Retinal pigment epithelial cell (primary cell): Measurements from ENCODE around the gene MCM8.

Experiments used
- DNase-seq: peaks from one replicate; pipeline ENCODE4 v3.0.0-alpha.2; 2010; ENCODE audit warnings: low read depth
- H3K4me3 ChIP-seq: 2 replicates; pipeline ENCODE4 v1.5.1; 2011; ENCODE audit warnings: mild to moderate bottlenecking, low read length, control low read depth, moderate library complexity
- TF ChIP-seq, protein P1 (sequence below): conservative IDR thresholded peaks from 2 replicates; pipeline ENCODE4 v1.5.1; 2011; ENCODE audit warnings: low read depth, low read length, control low read depth, inconsistent platforms

The MCM8 gene

DNA sequence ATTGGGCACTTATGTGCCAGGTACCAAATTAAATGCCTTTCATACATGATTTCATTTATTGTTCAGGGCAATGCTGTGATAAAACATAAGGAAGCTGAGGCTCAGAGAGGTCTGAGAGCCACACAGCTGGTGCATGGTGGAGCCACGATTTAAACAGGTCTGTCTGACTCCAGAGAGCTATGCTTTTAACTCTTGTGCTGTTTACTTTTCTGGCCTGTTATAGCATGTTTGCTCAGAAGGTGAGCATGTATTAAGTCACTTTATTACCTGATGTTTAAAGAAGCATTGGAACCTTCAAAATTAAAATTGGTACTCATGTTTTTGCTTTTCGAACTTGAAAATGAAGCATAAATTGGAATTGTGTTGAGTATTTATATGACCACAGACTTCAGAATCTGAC, 26.8 kb downstream of the MCM8 start:
- no peak for DNase-seq
- H3K4me3 ChIP-seq = no peak overlapping the region
- TF ChIP-seq, protein P1, sequence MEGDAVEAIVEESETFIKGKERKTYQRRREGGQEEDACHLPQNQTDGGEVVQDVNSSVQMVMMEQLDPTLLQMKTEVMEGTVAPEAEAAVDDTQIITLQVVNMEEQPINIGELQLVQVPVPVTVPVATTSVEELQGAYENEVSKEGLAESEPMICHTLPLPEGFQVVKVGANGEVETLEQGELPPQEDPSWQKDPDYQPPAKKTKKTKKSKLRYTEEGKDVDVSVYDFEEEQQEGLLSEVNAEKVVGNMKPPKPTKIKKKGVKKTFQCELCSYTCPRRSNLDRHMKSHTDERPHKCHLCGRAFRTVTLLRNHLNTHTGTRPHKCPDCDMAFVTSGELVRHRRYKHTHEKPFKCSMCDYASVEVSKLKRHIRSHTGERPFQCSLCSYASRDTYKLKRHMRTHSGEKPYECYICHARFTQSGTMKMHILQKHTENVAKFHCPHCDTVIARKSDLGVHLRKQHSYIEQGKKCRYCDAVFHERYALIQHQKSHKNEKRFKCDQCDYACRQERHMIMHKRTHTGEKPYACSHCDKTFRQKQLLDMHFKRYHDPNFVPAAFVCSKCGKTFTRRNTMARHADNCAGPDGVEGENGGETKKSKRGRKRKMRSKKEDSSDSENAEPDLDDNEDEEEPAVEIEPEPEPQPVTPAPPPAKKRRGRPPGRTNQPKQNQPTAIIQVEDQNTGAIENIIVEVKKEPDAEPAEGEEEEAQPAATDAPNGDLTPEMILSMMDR = no peak

DNA sequence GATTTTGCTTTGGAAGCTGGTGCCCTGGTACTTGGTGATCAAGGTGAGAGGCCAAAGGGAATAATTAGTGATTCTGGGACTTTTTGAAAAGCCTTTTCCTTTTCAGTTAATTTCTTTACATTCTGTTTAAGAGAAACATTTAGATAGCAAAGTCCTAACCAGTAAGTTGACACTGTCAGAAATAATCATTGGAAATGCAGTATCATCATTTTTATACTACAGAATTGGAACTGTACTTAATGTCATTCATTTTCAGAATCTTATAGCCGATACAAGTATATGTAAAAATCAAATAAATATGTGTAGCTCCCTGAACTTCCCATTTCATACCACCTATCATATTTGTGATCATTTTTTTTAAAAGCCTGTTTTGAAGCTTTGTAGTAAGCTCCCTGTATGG, 27.5 kb downstream of the MCM8 start:
- DNase-seq = no peak
- TF ChIP-seq, protein P1 = no peak
- H3K4me3 ChIP-seq = no peak overlapping the region

- no peak overlapping the region for H3K4me3 ChIP-seq
- TF ChIP-seq, protein P1 = no peak
- no peak for DNase-seq
Measured at GRCh38 chr20:5979801-5980200, 29.3 kb downstream of the MCM8 start.

DNA sequence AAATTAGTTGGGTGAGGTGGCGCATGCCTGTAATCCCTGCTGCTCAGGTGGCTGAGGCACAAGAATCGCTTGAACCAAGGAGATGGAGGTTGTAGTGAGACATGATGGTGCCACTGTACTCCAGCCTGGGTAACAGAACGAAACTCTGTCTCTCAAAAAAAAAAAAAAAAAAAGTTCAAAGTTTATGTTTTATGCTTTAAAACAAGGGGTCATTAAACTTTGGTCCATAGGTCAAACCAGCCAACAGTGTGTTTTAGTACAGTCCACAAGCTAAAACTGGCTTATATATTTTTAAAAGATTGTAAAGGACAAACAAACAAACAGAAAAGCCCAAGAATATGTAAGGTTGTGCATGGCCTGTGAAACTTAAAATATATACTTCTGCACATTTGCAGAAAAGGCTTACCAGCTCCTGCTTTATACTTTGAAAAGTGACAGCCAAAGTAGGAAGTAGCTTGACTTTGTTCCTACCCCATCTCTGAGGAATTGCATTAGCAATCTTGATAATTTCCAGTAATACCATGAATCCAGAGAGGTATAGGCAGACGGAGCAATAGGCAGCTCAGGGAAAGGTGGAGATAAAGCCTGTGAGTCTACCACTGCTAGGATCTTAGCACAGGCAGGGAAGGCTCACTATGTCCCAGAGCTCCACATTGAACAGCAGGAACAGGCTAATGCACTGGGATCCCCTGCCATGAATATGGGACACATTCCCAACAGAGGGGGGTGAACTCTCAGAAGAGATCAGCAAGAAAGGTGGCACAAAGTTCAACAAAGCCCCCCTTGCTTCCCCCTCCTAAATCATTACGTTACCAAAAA, 30.5 kb downstream of the MCM8 start:
- no peak overlapping the region for H3K4me3 ChIP-seq
- DNase-seq = no peak
- TF ChIP-seq, protein P1 = no peak

DNA sequence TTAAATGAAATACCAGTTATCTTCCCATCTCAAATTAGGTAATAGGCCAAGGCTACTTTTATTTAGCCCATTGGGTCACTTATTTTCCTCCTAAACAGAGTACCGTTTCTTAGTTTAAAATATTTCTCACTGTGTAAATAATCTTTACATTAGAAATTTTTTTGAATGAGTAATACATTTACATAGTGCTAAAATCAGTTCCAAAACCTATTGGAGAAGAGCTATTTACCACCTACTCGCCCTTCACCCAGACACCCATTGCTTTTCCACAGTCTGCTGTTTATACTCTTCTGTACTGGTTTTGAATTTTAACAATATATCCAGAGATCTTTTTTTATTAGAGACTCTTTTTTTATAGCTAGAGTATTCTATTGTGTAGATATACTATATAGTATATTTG, 36.9 kb downstream of the MCM8 start:
- TF ChIP-seq, protein P1 = no peak
- no peak for DNase-seq
- no peak overlapping the region for H3K4me3 ChIP-seq

DNA sequence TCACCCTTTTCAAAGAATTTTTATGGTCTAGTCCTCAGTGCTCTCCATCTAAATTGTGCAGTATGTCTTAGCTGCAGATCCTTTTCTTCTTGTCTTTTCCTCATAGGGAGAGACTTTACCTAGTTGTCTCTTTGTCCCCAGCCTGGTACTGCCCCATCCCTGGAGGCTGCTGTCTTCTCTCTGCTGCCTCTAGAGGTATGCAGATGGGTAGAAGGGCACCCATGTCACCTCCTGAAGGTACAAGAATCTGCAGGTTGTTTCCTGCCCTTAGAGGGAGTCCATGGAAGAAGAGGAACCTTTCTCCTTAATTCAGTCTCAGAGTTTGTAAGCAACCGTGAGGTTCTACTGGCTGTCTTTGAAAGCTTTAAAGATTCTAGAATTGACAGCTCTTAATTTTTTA, 39.1 kb downstream of the MCM8 start:
- TF ChIP-seq, protein P1 = no peak
- no peak for DNase-seq
- H3K4me3 ChIP-seq = no peak overlapping the region

- H3K4me3 ChIP-seq = no peak overlapping the region
- TF ChIP-seq, protein P1 = no peak
- no peak for DNase-seq
Measured at GRCh38 chr20:5990946-5991345, 40.5 kb downstream of the MCM8 start.
